ENCODE data around the gene PCSK6.
"Not testable (repeated sequence)": the region's sequence is repeated elsewhere in the genome, so short reads cannot be mapped to it uniquely, and the experiment has no call there.

Gene PCSK6

DNA sequence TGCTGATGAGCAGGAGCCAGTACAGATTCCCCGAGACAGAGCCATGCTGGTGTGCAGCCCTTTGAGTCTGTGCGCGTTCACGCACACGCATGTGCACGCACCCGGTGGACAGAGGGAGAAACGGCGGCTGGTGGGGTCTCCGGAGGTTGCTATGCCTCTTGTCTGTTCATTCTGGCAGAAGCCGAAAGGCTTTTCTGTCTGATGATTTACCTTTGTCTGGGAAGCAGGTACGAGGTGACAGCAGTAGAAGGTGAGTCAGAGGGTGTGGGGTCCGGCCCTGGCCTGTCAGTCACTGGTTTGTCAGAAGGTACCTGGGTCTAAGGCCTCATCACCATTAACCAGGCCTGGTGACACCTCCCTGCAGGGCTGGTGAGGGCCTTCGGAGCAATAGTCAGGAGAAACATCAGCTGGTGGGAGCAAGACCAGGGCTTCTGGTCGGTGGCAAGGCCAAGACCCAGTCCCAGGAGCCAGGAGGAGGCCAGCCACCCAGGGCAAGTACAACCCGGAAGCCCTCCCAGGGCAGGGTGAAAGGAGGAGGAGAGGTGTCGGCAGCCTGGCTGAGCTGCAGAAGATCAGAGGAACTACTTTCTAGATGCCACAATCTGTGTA is 7.5 kb downstream of the PCSK6 start:
- no peak for DNase-seq

DNA sequence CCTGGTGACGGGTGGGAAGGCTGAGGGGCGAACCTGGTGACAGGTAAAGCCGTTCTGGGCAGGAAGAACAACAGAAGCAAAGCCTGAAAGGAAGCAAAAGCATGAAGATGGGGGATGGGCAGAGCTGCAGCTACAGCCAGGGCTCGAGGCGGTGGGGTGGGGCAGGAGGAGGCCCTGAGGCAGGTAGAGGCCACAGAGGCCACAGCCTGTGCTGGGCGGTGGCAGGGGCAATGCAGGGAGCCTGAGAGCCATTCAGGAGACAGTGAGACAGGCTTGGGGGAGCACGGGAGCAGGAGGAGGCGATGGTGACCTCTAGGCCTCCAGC is 8.2 kb downstream of the PCSK6 start:
- DNase-seq = no peak

DNA sequence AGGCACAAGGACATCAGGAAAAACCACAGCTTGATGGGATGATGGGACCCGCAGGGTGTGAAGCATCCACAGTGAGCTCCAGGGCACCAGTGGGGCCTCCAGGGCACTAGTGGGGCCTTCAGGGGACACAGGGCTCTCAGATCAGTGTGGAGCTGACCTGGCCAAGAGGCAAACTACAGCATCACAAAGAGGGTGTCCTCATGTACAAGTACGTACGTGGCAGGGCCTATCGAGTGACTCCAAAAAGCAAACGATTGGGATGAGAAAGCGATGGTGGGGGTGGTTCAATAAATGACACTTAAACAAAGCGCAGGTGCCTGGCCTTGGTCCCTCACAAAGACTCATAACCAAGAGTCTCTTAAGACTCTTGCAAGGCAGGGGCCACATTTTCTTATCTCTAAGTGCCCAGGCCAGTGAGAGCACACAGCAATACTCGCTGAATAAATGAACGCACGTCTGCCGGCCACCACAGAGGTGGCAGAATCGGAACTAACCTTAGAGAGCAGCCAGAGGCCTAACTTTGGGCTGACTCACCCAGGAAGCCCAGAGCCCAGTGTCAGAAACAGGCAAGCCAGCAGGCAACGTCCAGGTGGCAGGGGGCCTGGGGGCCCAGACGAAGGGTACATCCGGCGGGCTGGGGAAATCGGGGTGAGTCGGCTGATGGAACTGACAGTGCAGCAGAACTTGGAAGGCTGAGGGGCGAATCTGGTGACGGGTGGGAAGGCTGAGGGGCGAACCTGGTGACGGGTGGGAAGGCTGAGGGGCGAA is 8.7 kb downstream of the PCSK6 start:
- DNase-seq = no peak

DNA sequence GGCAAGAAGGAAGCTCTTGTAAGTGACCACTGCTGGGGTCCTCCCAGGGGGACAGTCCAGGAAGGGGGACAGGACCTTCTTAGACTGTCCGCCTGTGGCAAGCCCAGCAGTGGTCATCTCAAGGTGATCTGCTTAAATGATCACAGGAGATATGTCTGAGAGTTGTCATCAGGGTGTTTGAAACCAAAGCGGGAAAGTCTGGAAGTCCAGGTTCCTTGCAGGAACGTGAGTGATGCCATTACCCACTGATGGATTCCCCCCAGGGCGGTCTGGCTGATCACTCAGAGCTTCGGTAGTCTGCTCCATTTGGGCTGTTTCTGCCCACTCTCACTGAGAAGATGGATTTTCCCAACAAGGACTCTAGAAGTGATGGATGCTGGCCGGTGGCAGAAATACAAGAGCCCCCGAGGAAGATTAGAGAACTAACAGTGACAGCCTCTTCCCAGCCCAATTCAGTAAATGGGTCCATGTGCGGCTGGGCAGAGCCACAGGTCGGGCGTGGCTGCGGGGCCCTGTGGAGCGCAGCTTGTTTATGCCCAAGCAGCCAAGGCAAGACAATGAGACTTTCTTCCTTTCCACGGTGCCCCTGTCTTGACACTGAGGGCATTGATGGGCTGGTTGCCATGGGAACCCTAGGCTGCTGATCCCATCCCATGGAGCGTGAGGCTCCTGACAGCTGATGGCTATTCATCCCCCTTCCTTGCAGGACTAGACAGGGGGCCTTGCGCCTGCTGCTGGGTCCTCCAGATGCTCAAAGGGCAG is 9.5 kb downstream of the PCSK6 start:
- DNase-seq = no peak

DNA sequence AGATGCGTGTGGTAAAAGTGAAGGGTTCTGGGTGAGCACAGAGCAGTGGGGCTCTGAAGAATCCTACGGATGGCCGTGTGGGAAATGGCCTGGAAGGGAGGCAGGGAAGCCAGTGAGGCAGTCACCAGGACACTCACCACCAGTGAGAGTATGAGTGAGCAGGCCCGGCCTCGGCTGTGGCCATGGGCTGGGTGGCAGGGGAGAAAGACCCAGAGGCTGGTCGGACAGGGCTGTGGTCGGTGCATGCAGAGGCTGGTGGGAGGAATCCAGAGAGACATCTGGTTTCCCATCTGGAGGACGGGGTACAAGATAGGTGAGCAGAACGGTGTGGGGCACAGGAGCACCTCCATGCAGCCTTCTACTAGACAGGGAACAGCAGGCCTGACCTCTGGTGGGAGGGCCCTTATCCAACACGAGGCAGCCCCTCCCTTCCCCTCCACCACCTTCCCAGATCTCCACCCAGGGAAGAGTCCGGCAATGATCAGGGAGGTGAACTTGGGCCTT is 10.1 kb downstream of the PCSK6 start:
- DNase-seq = no peak

DNA sequence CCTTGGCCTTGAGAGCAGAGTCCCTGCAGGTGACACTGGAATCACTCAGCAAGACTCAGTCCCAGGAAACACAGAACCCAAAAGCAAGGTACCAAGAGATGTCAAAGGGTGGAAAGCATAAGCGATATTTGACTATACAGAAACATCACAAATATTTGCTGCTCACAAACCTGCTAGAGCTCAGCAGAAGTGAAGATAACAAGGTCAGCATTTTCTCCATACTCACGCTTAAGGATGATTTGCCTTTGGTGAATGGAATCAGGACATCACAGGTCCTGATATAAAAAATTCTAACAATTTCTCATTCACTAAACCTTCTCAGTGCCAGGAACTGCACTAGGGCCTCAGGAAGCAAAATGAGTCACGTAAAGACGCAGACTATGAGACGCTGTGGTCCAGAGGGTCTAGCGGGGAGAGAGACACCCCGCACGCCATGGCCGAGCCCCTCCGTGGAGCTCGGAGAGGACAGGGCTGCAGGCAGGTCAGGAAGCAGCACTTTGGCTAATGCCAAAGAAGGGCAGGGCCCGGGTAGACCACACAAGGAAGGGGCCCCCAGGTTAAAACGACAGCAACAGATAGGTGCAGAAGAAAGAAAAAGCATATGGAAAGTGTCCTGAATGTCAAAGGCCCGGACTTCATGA is 10.7 kb downstream of the PCSK6 start:
- no peak for DNase-seq

DNA sequence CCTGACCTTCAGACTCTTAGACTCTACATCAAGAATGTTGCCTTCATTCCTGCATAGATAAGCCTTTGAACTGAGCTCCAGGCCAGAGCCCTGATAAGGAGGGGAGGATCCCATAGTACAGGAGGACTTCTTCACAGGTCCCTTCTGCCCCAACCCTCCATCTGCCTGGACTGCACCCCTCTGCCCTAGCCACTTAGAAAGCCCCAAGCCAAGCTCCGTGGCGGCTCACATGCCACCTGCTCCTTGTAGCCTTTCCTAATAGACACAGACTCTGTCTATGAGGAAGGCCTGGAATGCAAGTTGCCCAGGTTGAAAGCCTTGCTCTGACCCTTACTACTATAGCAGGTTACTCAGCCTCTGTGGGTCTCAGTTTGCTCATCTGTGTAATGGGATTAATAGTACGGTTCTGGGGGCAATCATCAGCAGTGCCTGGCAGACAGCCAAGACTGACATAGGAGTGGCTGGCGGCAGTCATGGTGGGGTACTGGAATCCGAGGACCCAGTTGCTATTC is 11.6 kb downstream of the PCSK6 start:
- DNase-seq = no peak

DNA sequence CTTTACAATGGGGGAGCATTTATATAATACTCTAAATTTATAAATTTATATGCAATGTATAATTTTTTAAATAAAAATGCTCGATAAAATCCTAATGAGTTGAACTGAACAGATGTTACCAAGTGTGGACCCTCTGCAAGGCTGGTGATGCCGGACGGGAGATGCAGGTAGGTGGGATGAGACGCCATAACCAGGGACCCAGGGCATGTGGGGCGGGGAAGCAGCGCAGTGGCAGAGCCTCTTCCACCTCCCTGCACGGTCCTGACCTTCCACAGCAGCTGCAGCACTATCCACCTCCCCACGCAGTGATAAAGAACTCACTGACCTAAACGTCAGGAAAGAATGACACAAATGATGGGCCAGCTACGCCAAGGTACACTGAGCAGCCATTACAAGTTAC is 12.8 kb downstream of the PCSK6 start:
- no peak for DNase-seq

DNA sequence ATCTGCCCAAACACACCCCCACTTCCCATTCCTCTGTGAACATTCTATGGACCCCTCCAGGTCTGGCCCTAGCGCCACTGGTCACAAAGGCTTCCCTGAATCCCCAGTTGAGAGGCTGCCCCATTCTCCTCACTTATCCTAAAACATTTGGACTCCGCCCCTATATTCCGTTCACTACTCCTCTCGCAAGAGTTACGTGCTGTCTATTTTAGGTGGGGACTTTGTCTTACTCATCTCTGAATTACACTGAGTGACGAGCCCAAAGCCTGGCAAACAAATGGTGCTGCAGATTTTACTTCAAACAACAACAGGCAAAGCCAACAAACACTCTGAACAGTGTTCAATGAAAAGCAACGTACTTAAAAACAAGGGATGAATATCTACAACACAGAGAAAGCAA is 14.5 kb downstream of the PCSK6 start:
- no peak for DNase-seq

DNA sequence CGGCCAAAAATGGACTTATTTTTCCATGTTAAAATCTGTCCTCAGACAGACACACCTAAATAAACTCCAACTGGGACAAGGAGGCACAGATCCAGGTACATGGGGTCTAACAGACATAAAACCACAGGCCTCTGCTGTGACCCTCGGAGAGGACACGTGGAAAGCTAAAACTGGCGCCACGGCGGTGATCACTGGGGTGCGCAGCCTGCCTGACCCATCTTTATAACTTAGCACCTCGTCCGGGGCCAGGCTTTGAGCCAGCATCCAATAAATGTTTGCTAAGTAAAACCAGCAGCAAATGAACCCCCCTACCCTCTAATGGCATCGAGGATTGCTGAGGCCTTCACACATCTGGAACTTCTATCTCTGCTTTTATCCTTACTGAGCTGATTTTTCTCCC is 15.3 kb downstream of the PCSK6 start:
- DNase-seq = no peak

DNA sequence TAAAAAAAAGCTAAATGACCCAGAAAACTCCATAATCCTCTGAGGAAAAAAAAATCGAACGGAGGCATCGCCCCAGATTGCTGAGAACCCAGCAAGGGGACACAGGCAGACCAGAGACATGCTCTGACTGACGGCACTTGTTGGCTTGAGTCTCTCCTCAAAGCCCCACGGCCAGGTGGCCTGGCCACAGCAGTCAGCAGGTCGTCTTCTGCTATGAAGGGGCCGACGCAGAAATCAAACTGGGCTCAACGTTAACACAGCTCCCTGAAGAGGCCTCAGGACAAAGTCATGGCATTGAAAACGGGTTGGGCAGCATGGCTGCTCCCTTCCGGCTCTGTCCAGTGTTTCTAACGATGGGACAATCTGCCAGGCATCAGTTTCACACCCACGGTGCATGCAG is 17.5 kb downstream of the PCSK6 start:
- no peak for DNase-seq

DNA sequence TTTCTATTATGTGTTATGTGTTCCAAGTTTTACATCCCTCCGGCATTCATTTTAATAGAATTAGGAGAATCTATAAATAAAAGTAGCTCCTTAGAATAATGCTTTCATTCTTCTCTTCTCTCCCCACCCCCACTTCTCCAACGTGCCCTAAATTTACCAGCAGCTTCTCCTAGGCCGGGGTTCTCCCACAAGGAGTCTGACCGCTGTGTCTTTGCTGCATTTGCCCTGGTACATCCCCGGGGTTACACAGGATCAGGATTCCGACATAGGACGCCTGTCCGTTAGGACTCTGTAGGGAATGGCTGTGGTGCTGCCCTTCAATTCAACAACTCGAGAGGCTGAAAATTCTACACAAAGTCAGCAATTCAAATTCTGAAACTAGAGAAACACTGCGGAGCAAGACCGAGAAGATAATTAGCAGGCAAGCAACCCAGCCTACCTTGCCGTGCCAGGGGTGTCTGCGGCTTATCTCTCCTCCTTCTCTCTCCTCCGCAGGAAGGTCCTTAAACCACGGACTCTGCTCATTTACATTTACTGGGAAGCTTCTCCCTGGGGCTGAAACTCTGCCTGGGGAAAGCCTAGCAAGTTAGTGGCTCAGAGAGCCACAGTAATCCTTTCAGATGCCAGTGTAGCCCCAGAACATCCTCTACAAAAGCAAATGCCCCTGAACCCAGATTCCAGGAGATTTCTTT is 18.8 kb downstream of the PCSK6 start:
- no peak for DNase-seq

DNA sequence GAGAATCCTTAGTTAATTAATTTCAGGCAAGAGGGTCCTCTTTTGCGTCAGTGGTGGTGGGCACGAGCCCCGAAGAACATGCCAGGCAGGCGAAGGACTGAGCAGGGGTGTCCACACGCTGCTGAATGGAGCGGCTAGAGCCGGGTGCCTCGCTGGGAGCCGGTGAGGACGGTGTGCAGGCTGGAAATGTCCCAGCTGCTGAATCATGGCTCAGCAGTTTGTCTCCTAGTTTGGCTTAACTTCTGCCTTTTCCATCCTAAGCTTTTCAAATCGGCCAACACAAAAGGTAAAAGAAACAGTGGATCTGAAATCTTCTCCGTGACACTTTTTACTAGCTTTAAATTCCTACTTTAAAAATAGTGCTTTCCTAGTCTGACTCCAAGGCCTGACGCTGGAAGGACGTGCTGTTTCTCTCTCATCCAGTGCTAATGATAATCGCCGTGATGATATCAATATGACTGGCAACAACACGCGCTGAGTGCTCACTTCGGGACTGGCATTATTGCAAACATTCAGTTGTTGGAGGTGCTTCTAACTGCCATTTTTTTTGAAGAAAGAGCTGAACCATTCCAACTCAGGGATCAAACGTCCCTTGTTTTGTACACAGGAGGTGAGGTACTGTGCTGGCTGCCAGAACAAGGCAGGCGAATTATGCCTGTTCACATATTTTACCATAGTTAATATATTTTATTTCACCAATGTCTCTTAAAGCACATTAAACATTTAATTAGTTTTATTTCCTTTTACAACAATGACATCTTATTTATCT is 19.8 kb downstream of the PCSK6 start:
- DNase-seq = no peak

DNA sequence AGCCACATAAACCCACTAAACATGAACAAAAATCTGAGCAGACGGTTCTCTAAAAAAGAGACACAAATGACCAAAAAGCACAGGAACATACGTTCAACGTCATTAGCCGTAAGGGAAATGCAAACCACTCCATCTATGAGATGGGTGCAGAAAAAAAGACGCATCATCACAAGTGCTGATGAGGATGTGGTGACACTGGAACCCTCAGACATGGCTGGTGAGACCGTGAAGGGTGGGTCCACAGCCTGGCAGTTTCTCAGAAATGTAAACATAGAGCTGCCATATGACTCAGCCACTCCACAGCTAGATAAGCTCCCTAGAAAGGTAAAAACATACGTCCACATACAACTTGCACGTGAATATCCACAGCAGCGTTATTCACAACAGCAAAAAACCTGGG is 23.3 kb downstream of the PCSK6 start:
- DNase-seq = no peak

DNA sequence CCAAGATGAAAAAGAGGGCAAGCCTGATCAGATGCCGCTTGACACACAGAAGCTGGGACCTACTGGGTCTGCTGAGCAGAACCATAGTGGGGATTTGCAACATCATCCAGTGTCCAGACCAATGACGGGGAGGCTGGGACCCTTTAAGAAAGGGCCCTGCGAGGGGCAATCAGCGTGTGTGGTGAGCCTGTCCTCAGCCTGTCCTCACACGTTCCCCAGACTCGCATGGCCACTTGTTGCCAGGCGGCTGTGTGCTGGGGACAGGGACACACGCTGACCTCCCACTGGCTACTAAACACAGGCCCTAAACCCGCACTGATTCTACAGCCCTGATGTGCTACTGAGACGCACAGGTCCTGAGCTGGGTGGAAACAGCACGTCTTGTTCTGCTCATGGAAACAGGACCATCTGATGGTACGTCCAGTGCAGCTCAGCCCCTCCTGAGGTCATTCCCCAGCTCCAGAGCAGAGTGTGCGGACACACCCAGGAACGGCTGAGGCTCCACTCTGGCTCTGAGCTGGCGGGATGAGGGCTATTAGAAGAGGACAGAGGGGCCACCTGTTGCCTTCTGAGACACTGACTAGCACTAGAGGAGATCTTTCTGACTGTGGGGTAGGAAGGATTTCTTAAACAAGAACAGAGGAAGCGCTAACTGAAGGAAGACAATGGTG is 24.4 kb downstream of the PCSK6 start:
- no peak for DNase-seq

DNA sequence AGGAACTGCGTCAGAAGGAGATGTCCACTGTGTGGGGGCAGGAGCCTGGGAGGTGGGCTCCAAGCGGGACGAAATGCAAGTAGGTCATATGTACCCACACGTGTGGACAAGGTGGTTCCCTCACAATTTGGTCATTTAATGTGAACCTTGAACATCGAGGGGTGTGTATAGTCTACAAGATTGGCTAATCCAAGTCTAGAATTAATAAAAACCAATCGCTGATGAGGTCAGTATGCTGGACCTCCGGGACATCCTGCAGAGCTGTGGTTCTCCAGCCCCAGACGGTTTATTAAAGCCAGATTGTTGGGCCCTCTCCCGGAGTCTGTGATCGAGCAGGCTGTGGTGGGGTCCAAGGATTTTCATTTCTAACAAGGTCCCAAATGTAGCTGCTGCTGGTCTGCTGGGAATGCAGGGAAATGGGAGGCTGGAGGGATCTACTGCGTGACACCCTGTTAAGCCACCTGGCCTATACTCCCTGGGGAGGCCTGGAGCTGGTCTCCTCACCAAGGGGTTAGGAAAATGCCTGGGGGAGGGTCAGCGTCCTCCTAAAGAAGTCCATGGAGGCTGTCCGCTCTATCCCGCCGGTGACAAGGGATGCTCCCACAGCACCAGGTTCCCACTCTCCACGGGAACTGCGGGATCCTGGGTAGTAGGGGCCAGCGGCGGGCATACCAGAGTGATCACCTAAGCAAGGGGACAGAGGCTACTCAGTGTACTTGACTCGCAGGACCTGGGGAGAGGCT is 25.1 kb downstream of the PCSK6 start:
- no peak for DNase-seq

DNA sequence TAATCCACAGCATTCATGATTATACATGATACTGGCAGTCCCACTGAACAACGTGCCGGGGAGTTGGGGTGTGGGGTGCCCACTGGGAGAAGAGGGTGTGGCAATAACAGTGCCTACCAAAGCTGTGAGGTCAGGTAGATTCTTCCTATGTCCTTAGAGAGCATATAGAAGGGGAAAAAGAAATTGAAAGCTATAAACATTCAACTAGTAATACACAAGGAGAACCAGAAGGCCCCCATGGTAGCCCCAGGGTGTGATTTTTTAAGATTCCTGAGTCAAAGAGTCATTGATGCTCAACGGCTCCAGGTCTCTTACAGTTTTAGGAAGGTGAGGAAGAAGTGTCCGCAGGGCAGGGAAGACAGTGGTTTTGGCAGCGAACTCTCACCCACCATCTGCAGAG is 25.8 kb downstream of the PCSK6 start:
- DNase-seq = not testable (repeated sequence)

DNA sequence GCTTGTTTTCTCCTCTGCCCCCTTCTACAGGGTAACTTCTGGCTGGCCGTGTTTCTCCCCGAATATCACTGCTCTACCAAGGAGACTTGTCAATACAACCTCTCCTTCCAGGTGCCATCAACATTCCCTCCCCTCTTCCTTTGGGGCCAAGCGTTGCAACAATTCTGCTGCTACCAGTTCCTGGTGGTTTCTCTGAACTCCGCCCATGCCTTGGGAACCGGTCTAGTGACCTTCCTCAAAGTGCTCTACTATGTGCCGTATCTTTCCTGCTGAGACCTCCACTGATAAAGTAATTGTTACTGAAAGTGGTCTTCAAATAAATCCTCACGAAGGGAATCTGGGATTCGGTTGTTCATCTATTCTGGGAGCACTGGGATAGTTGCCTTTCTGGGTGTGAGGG is 26.2 kb downstream of the PCSK6 start:
- DNase-seq = no peak

DNA sequence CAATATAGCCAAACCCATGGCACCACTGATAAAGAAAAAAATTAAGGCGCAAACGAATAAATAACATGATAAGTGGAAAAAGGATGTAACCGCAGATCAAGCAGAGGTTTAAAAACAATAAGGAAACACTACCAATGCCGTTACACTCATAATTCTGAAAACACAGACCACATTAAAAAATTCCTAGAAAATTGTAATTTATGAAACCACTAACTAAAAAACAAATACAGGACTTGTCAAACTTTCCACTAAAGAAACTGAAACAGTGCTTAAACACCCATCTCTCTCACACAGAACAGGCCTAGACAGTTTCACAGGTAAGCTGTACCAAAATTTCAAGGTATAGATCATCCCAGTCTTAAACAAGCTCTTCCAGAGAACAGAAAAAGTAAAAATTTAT is 28.4 kb downstream of the PCSK6 start:
- DNase-seq = no peak

DNA sequence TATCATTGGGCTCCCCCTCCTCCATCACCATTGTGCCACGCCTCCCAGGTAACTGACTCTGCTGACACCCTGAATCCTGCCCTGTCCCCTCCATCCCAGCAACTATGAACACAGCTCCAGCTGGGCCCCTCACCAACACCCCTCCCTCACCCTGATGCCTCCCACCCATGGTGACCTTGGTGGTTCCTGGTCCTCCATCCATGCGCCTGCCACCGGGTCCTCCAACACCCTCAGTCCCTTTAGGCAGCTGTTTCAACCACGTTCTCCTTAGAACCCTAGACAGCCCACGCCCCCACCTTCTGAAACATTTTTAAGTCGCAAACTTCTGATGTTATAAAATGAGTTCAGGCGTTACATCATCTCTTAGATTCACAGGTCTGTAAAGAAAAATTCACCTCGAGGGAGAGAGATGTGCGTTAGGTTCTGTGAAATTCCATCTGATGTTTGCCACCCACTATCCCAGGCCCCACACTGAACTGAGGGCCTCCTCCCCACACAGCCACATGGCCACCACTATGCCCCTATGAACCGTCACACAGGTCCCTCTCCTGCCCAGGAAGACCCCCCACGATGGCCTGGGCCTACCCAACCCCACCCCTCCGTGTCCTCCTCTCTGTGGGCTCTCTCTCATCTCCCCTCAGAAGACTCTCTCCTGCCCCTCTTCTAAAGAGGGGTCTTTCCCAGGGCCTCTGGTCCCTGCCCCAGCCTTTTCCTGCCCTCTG is 29.8 kb downstream of the PCSK6 start:
- no peak for DNase-seq
